Activated CD8-positive, alpha-beta T cell treated with anti-CD3 and anti-CD28 coated beads for 36 hours (primary cell): ENCODE measurements around the gene POMT2. TPM values are rescaled to one million over a fixed set of nuclear protein-coding genes. Genes with fewer than 3 reads are reported as not detected.

Source experiments
- ATAC-seq: fragments of 200-7000 bp; cut with Tn5 transposase; one replicate; pipeline ENCODE4 v1.10.0; 2021; ENCODE audit warnings: mild to moderate bottlenecking, moderate library complexity
- CTCF ChIA-PET: fragments of 350-600 bp; sonication (Branson Sonifier 250); formaldehyde crosslinking; loops from one replicate; lab custom pipeline; 2021; ENCODE audit warnings: antibody characterized with exemption; lab: Charles Lee
- POLR2A ChIA-PET: fragments of 350-600 bp; sonication (Branson Sonifier 250); formaldehyde crosslinking; loops from one replicate; lab custom pipeline; 2021; ENCODE audit warnings: antibody characterized with exemption; lab: Charles Lee
- DNase-seq: peaks from one replicate; pipeline ENCODE4 v3.0.0-alpha.2; 2020
- H3K27ac Mint-ChIP-seq: one replicate; pipeline ENCODE4 v1.8.0; 2021; ENCODE audit warnings: mild to moderate bottlenecking, mixed read lengths
- H3K27me3 Mint-ChIP-seq: one replicate; pipeline ENCODE4 v1.8.0; 2021; ENCODE audit warnings: mixed read lengths
- H3K36me3 Mint-ChIP-seq: one replicate; pipeline ENCODE4 v1.8.0; 2021; ENCODE audit warnings: low read depth, mixed read lengths
- H3K4me1 Mint-ChIP-seq: one replicate; pipeline ENCODE4 v1.8.0; 2021; ENCODE audit warnings: low read depth, mixed read lengths
- H3K4me3 Mint-ChIP-seq: one replicate; pipeline ENCODE4 v1.8.0; 2021; ENCODE audit warnings: mild to moderate bottlenecking, moderate library complexity, mixed read lengths
- H3K9me3 Mint-ChIP-seq: one replicate; pipeline ENCODE4 v1.8.0; 2021; ENCODE audit warnings: mixed read lengths
- intact Hi-C: fragments of 100-400 bp; cut with micrococcal nuclease; formaldehyde crosslinking; loops from one replicate; pipeline ENCODE4 v1.10.0; 2022
- microRNA-seq: library from miRNA; unstranded; fragments of <30 nt; microRNA quantifications from one replicate; pipeline ENCODE4 v1.2.0, GENCODE V29; 2022; ENCODE audit warnings: borderline microRNAs expressed, borderline replicate concordance
- total RNA-seq, 2 experiments: library from RNA; stranded (reverse); gene quantifications; one replicate each; pipeline ENCODE4 v1.2.3, GENCODE V29; 2021
- TF ChIP-seq, protein P1 (sequence below): fragments of 200-600 bp; IDR thresholded peaks from one replicate; pipeline ENCODE4 v1.8.0; 2022; ENCODE audit warnings: antibody characterized with exemption, mild to moderate bottlenecking

Gene POMT2
- total RNA-seq, 2 experiments from 2014 or later: 14.2 to 15.3 TPM

- H3K9me3 Mint-ChIP-seq: no peaks in the 10 kb centered on the region
- intact Hi-C loops: no loop called here
- ChIA-PET CTCF (no interaction called here), POLR2A (no interaction called here)
- DNase-seq (no peak), ATAC-seq (no peak)
- H3K27me3 Mint-ChIP-seq: no peaks in the 10 kb centered on the region
- H3K4me3 Mint-ChIP-seq: no peak overlapping the region
- H3K36me3 Mint-ChIP-seq: no peaks in the 10 kb centered on the region
- no peaks in the 10 kb centered on the region for H3K4me1 Mint-ChIP-seq
- H3K27ac Mint-ChIP-seq: no peak overlapping the region
- TF ChIP-seq, protein P1, sequence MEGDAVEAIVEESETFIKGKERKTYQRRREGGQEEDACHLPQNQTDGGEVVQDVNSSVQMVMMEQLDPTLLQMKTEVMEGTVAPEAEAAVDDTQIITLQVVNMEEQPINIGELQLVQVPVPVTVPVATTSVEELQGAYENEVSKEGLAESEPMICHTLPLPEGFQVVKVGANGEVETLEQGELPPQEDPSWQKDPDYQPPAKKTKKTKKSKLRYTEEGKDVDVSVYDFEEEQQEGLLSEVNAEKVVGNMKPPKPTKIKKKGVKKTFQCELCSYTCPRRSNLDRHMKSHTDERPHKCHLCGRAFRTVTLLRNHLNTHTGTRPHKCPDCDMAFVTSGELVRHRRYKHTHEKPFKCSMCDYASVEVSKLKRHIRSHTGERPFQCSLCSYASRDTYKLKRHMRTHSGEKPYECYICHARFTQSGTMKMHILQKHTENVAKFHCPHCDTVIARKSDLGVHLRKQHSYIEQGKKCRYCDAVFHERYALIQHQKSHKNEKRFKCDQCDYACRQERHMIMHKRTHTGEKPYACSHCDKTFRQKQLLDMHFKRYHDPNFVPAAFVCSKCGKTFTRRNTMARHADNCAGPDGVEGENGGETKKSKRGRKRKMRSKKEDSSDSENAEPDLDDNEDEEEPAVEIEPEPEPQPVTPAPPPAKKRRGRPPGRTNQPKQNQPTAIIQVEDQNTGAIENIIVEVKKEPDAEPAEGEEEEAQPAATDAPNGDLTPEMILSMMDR: no peak
Measured at GRCh38 chr14:77228056-77228455, 92.6 kb downstream of the POMT2 start.

DNA sequence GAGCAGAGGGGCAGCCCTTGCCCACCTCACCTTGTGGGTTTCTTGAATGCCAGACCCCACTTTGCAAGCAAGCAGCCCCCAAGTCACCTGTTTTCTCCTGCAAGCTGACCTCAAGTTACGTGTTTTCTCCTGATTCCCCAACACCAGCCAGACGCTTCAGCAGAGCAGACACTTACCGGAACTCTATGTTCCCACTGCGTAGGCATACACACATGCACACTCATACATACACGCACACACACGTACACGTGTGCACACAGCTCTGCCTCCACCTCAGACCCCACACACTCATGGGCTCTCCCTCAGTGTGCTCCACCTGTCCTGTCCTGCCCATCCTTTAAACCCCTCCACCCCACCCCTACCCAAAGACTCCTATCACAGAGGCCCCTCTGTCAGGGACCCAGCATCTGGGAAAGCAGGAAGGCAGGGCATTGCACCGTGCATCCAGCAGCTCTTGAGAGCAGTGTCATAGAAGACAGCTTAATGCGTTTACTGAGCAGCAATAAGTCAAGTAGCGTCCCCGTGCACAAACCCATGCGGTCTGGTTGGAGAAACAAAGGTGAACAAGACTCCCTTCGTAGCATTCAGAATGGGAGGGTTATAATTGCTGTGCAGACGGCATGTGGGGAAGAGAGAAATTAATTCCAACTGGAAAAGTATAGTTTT lies 94.7 kb downstream of the POMT2 start:
- intact Hi-C loops: no loop called here
- no peaks in the 10 kb centered on the region for H3K27me3 Mint-ChIP-seq
- H3K4me3 Mint-ChIP-seq: no peak overlapping the region
- no peaks in the 10 kb centered on the region for H3K36me3 Mint-ChIP-seq
- H3K27ac Mint-ChIP-seq: no peak overlapping the region
- DNase-seq (no peak), ATAC-seq (no peak)
- H3K4me1 Mint-ChIP-seq: no peaks in the 10 kb centered on the region
- no peaks in the 10 kb centered on the region for H3K9me3 Mint-ChIP-seq
- POLR2A ChIA-PET: no interaction called here
- CTCF ChIA-PET: interaction anchor here (1.5 kb wide), 1 partner anchor 13 kb away, joined by 3 read pairs; no protein-coding TSS in a partner anchor
- TF ChIP-seq, protein P1: no peak

DNA sequence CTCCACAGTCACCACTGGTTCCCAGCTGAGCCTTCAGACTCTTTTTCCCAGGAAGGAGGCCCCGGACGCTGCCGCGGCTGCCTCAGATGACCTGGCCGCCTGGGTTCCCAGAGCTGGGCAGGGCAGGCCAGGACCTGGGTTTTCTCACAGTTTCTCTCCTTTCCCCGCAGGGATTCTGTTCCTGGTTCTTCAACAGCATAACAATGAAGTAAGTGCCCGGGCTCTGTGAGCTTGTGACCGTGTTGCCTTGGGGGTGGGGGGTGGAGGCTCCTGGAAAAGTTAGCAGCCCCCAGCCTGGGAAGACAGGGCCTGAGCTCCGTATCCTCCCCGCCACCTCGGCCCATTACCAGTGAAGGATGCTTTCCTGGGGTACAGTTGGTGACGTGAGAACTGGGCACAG lies 95.4 kb downstream of the POMT2 start:
- TF ChIP-seq, protein P1: no peak
- ChIA-PET POLR2A (no interaction called here), CTCF (no interaction called here)
- Mint-ChIP-seq H3K4me1 (no peaks in the 10 kb centered on the region), H3K27me3 (no peaks in the 10 kb centered on the region), H3K4me3 (no peak overlapping the region), H3K36me3 (no peaks in the 10 kb centered on the region), H3K27ac (no peak overlapping the region), H3K9me3 (no peaks in the 10 kb centered on the region)
- ATAC-seq: no peak
- DNase-seq: no peak
- intact Hi-C loops: no loop called here

Small RNA genes lying within 50 kb of the gene (microRNA-seq; reads per million reads assigned to microRNA genes)
- gene MIR1260A: not detected

Other genes starting within 250 kb of the POMT2 start
- 1 to 10 TPM; 8.8 to 9.6 TPM for gene CIPC, start 222.6 kb downstream of the POMT2 start, total RNA-seq
- gene ZDHHC22, start 179.1 kb downstream of the POMT2 start, total RNA-seq: not detected
- 1 to 10 TPM; 3.3 to 3.6 TPM for gene TMEM63C, start 139.1 kb downstream of the POMT2 start, total RNA-seq
- gene NGB, start 49.7 kb downstream of the POMT2 start, total RNA-seq: not detected
- 10 to 100 TPM; 19.1 to 20.5 TPM for gene GSTZ1, start 153 bp upstream of the POMT2 start, total RNA-seq
- 10 to 100 TPM; 25.0 to 25.4 TPM for gene TMED8, start 56.2 kb upstream of the POMT2 start, total RNA-seq
- gene SAMD15, start 56.5 kb upstream of the POMT2 start, total RNA-seq: under 1 TPM; 0.11 to 0.56 TPM
- gene NOXRED1, start 102.6 kb upstream of the POMT2 start, total RNA-seq: under 1 TPM; 0.27 to 0.41 TPM
- gene VIPAS39, start 136.7 kb upstream of the POMT2 start, total RNA-seq: 10 to 100 TPM; 13.9 to 16.8 TPM
- gene AHSA1, start 137.2 kb upstream of the POMT2 start, total RNA-seq: 100 to 1,000 TPM; 325 to 339 TPM
- gene ISM2, start 177.9 kb upstream of the POMT2 start, total RNA-seq: under 1 TPM; 0.74 to 0.94 TPM